ENCODE data around the gene ITIH1. TPM values are rescaled to one million over a fixed set of nuclear protein-coding genes. Genes with fewer than 3 reads are reported as not detected.

The ITIH1 gene
- total RNA-seq, 2 experiments from 2014 or later: not detected

DNA sequence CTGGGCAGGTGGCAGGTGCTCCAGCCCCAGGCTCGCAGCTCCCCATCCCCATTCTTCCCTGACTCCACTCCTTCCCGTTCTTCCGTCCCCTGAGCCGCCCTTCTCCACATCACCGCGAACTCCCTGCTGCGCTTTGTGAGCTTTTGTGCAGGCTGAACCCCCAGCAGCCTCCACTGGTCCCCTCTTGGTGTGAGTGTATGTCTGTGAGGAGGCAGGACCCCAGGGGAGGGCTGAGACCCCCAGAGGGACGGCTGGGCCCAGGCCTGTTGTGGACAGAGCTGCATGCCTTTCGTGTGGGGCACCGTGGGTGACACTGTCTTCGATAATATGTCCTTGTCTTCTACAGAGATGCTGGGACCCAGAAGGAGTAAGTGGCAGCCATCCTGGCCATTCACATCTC is 9.8 kb downstream of the ITIH1 start:
- no peak overlapping the region for H3K27ac ChIP-seq (ENCODE audit: low read depth in 1 of 2, low read length in 2 of 2)
- H3K36me3 Mint-ChIP-seq (ENCODE audit: low read depth): no peaks in the 10 kb centered on the region
- H3K4me1 Mint-ChIP-seq (ENCODE audit: low read depth): no peaks in the 10 kb centered on the region
- TF ChIP-seq, protein P1, sequence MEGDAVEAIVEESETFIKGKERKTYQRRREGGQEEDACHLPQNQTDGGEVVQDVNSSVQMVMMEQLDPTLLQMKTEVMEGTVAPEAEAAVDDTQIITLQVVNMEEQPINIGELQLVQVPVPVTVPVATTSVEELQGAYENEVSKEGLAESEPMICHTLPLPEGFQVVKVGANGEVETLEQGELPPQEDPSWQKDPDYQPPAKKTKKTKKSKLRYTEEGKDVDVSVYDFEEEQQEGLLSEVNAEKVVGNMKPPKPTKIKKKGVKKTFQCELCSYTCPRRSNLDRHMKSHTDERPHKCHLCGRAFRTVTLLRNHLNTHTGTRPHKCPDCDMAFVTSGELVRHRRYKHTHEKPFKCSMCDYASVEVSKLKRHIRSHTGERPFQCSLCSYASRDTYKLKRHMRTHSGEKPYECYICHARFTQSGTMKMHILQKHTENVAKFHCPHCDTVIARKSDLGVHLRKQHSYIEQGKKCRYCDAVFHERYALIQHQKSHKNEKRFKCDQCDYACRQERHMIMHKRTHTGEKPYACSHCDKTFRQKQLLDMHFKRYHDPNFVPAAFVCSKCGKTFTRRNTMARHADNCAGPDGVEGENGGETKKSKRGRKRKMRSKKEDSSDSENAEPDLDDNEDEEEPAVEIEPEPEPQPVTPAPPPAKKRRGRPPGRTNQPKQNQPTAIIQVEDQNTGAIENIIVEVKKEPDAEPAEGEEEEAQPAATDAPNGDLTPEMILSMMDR (IDR thresholded peaks at IDR 0.05): no peak
- ChIA-PET CTCF (no interaction called here), POLR2A (no interaction called here)
- no peaks in the 10 kb centered on the region for H3K4me1 ChIP-seq (ENCODE audit: insufficient read depth, low read length)
- H3K27me3 Mint-ChIP-seq: no peaks in the 10 kb centered on the region
- no peaks in the 10 kb centered on the region for H3K9me3 Mint-ChIP-seq
- no peaks in the 10 kb centered on the region for H3K36me3 ChIP-seq (ENCODE audit: insufficient read depth, low read length)
- no peaks in the 10 kb centered on the region for H3K27me3 ChIP-seq (ENCODE audit: control insufficient read depth in 1 of 2, insufficient read depth in 2 of 2, low read length in 2 of 2)
- ATAC-seq (ENCODE audit: poor library complexity): no peak
- DNase-seq: no peak
- no peaks in the 10 kb centered on the region for H3K9me3 ChIP-seq (ENCODE audit: control insufficient read depth in 1 of 2, insufficient read depth in 1 of 2, low read length in 2 of 2)
- H3K4me3 ChIP-seq (ENCODE audit: low read length): no peak overlapping the region
- H3K27ac Mint-ChIP-seq: no peak overlapping the region
- no peak overlapping the region for H3K4me3 Mint-ChIP-seq
- intact Hi-C loops (cut with DNase I, micrococcal nuclease): no loop called here

DNA sequence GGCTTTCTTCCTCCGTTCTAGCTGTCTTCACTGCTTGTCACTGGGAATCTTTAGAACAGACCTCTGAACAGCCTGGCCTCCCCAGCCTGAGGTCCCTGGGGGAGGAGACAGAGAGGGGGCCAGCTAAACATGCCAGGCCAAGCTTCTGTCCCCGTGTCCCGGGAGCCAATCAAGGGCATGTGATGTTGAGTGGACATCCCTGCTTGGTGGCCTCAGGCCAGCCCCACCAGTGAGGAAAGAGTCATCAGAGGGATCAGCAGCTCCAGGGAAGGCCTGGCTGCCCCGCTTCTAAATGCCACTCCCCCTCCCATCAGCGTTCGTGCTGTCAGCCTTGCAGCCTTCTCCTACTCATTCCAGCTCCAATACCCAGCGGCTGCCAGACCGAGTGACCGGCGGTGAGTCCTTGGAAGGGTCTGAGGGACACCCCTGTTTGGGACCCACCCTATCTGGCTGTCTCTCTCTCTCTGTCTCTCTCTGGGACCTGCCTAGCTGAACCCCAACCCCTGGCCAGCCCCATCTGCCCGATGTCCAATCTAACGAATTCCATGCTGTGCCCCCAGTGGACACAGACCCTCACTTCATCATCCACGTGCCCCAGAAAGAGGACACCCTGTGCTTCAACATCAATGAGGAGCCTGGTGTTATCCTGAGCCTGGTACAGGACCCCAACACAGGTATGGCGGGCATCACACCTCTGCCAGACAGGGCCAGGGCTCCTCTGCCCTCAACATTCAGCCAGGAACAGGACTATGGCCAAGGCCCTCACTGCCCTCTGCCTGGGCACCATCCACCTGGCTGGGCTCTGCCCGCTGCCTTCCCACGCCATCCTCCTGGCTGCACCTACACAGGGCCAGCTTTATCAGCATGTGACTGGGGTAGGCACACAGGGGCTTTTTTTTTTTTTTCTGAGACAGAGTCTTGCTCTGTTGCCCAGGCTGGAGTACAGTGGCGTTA is 10.6 kb downstream of the ITIH1 start:
- DNase-seq (no peak), ATAC-seq (ENCODE audit: poor library complexity) (no peak)
- H3K27me3 ChIP-seq (ENCODE audit: control insufficient read depth in 1 of 2, insufficient read depth in 2 of 2, low read length in 2 of 2): no peaks in the 10 kb centered on the region
- CTCF ChIA-PET: no interaction called here
- TF ChIP-seq, protein P1 (IDR thresholded peaks at IDR 0.05): no peak
- H3K9me3 ChIP-seq (ENCODE audit: control insufficient read depth in 1 of 2, insufficient read depth in 1 of 2, low read length in 2 of 2): no peaks in the 10 kb centered on the region
- Mint-ChIP-seq H3K4me3 (no peak overlapping the region), H3K9me3 (no peaks in the 10 kb centered on the region), H3K36me3 (ENCODE audit: low read depth) (no peaks in the 10 kb centered on the region), H3K4me1 (ENCODE audit: low read depth) (no peaks in the 10 kb centered on the region), H3K27ac (no peak overlapping the region), H3K27me3 (no peaks in the 10 kb centered on the region)
- no peaks in the 10 kb centered on the region for H3K4me1 ChIP-seq (ENCODE audit: insufficient read depth, low read length)
- H3K36me3 ChIP-seq (ENCODE audit: insufficient read depth, low read length): no peaks in the 10 kb centered on the region
- intact Hi-C loops (cut with DNase I, micrococcal nuclease): no loop called here
- no peak overlapping the region for H3K27ac ChIP-seq (ENCODE audit: low read depth in 1 of 2, low read length in 2 of 2)
- POLR2A ChIA-PET: no interaction called here
- H3K4me3 ChIP-seq (ENCODE audit: low read length): no peak overlapping the region

DNA sequence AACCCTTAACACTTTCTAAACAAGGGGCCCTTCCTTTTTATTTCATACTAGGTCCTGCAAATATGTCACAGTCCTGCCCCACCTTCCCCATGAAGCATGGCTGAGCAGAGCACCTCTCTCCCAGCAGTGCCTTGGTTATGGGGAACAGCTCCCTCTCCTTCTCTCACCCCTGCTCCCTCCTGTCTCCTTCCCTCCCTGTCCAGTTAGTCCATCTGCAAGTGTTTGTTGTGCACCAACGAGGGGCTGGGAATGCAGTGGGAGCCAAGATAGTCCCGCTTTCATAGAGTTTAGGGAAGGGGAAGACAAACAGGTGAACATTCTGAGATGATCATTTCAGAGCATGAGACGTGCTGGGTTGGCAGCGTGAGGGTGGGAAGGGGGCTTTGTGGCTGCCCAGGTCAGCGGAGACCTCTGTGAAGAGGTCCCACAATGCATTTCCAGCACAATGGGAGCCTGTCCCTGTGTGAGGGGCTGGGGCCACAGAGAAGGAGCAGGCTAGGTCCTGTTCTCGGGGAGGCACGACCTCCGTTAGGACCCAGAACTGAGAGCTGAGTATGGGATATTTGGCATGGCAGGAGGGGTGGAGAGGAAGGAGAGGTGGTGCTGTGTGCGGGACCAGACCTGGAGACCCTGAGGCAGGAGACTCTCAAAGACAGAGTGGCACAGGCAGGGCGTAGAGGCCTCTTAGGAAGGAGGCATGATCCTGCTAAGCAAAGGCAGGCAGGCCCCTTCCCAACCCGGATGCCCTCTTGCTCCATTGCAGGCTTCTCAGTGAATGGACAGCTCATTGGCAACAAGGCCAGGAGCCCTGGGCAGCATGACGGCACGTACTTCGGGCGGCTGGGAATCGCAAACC is 11.7 kb downstream of the ITIH1 start:
- Mint-ChIP-seq H3K36me3 (ENCODE audit: low read depth) (no peaks in the 10 kb centered on the region), H3K27me3 (no peaks in the 10 kb centered on the region), H3K4me1 (ENCODE audit: low read depth) (no peaks in the 10 kb centered on the region), H3K4me3 (no peak overlapping the region), H3K27ac (no peak overlapping the region), H3K9me3 (no peaks in the 10 kb centered on the region)
- no peak overlapping the region for H3K27ac ChIP-seq (ENCODE audit: low read depth in 1 of 2, low read length in 2 of 2)
- ChIA-PET POLR2A (no interaction called here), CTCF (no interaction called here)
- no peaks in the 10 kb centered on the region for H3K4me1 ChIP-seq (ENCODE audit: insufficient read depth, low read length)
- intact Hi-C loops (cut with DNase I, micrococcal nuclease): no loop called here
- H3K4me3 ChIP-seq (ENCODE audit: low read length): no peak overlapping the region
- no peaks in the 10 kb centered on the region for H3K36me3 ChIP-seq (ENCODE audit: insufficient read depth, low read length)
- H3K9me3 ChIP-seq (ENCODE audit: control insufficient read depth in 1 of 2, insufficient read depth in 1 of 2, low read length in 2 of 2): no peaks in the 10 kb centered on the region
- ATAC-seq (ENCODE audit: poor library complexity) (no peak), DNase-seq (no peak)
- TF ChIP-seq, protein P1 (IDR thresholded peaks at IDR 0.05): no peak
- H3K27me3 ChIP-seq (ENCODE audit: control insufficient read depth in 1 of 2, insufficient read depth in 2 of 2, low read length in 2 of 2): no peaks in the 10 kb centered on the region
